GM13976 (cell line): Measurements from ENCODE around the gene RPL15.

ENCODE experiments used
- DNase-seq: peaks from one replicate; pipeline ENCODE4 v3.0.0; 2012; ENCODE audit warnings: low spot score
- in situ Hi-C: fragments of 300-500 bp; cut with MboI; formaldehyde crosslinking; loops from one replicate; pipeline ENCODE4 v1.12.0; 2022; ENCODE audit warnings: low sequenced_read_pairs, mixed read lengths, inconsistent platforms; ENCODE audit not compliant: unreplicated experiment
- TF ChIP-seq, protein P1 (sequence below): IDR thresholded peaks from 2 replicates; pipeline ENCODE4 v1.5.1; 2012; ENCODE audit warnings: borderline replicate concordance, mild to moderate bottlenecking; ENCODE audit not compliant: insufficient read depth; ENCODE audit errors: extremely low read depth, missing control alignments, control extremely low read depth

Gene RPL15

DNA sequence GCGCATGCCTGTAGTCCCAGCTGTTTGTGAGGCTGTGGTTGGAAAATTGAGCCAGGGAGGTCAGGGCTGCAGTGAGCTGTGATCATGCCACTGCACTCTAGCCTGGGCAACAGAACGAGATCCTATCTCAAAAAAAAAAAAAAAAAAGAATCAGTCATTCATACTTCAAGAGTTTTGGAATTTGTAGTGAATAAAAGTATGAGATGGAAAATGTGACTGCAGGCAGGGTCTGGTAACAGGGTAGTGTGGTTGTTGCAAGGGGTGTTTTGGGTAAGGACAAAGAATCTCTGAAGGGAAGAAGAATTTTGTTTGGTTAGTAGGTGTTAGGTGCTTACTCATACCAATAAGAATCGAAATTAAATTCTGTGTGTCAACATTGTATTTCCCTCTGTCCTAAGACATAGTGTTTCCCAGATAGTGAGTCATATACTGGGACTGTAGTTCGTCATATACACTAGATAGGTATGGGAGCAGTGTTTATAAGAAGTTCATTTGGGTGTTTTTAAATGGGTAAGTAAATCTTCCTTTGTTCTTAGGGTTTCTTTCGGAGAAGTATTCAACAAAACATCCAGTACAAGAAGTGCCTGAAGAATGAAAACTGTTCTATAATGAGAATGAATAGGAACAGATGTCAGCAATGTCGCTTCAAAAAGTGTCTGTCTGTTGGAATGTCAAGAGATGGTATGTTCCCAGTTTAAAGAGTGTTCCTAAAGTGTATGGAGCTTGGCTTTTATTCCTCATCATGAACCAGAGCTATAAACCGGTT is 42.4 kb downstream of the RPL15 start:
- no peak for DNase-seq
- TF ChIP-seq, protein P1, sequence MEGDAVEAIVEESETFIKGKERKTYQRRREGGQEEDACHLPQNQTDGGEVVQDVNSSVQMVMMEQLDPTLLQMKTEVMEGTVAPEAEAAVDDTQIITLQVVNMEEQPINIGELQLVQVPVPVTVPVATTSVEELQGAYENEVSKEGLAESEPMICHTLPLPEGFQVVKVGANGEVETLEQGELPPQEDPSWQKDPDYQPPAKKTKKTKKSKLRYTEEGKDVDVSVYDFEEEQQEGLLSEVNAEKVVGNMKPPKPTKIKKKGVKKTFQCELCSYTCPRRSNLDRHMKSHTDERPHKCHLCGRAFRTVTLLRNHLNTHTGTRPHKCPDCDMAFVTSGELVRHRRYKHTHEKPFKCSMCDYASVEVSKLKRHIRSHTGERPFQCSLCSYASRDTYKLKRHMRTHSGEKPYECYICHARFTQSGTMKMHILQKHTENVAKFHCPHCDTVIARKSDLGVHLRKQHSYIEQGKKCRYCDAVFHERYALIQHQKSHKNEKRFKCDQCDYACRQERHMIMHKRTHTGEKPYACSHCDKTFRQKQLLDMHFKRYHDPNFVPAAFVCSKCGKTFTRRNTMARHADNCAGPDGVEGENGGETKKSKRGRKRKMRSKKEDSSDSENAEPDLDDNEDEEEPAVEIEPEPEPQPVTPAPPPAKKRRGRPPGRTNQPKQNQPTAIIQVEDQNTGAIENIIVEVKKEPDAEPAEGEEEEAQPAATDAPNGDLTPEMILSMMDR: no peak
- in situ Hi-C loops: no loop called here

DNA sequence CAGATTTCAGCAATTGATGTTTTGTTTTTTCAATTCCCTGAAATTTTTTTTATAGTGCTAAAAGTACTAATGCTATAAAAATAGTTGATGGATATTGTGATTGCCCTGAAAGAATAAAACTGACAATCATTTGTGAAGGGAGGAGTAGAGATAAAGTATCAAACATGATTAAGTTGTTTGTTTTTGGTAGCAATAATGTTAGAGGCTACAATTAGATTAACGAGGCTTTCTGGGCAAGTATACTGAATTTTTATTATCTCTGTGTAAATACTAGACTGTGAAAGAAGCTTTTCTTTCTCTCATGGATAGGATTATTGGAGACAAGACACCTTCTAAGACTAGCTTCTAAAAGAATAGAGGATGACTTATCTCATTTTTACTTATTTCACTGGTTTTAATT is 43.7 kb downstream of the RPL15 start:
- in situ Hi-C loops: no loop called here
- TF ChIP-seq, protein P1: no peak
- no peak for DNase-seq

DNA sequence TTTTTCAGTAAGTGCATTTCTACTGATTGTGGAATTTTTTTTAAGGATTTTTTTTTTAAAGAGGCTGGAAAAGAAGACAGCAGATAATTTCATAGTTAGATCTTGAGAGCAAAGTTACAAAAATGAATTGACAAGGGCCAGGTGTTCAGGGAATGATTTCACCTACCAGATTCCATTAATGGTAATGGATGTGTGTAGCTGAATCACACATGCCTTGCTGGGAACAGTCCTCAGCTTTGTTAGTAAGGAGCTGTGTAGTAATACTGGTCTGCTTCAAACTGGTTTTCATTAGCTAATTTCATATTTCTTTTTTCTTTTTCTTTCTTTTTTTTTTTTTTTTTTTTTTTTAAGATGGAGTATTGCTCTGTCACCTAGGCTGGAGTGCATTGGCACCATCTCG is 44.1 kb downstream of the RPL15 start:
- DNase-seq: no peak
- in situ Hi-C loops: no loop called here
- TF ChIP-seq, protein P1: no peak

DNA sequence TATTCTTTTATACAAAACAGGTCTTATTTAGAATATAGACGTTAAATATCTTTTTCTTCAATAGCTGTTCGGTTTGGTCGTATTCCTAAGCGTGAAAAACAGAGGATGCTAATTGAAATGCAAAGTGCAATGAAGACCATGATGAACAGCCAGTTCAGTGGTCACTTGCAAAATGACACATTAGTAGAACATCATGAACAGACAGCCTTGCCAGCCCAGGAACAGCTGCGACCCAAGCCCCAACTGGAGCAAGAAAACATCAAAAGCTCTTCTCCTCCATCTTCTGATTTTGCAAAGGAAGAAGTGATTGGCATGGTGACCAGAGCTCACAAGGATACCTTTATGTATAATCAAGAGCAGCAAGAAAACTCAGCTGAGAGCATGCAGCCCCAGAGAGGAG is 45.0 kb downstream of the RPL15 start:
- DNase-seq: no peak
- TF ChIP-seq, protein P1: no peak
- in situ Hi-C loops: no loop called here

DNA sequence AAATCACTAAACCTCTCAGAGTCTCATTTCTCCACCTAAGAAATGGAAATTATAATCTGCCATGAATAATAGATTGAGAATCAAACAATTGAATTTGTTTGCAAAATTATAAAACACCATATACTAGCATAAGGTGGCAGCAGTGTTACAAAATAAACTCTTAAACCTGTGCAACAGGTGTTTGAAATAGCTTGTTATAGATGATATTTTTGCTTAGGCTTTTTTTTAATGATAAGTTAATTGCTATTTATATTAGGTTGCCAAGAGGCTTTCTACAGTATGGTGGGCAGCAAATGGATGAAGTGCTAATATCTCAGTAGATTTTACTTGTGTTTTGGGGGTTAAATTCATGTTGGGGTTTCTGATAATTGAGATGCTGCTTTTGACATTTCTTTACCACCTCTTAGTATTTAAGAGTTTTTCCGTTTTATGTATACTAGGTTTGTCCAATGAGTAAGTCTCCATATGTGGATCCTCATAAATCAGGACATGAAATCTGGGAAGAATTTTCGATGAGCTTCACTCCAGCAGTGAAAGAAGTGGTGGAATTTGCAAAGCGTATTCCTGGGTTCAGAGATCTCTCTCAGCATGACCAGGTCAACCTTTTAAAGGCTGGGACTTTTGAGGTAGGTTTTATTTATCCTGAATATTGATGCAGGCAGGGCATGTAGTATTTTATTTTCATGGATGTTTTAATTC is 47.8 kb downstream of the RPL15 start:
- DNase-seq: no peak
- in situ Hi-C loops: no loop called here
- TF ChIP-seq, protein P1: no peak

DNA sequence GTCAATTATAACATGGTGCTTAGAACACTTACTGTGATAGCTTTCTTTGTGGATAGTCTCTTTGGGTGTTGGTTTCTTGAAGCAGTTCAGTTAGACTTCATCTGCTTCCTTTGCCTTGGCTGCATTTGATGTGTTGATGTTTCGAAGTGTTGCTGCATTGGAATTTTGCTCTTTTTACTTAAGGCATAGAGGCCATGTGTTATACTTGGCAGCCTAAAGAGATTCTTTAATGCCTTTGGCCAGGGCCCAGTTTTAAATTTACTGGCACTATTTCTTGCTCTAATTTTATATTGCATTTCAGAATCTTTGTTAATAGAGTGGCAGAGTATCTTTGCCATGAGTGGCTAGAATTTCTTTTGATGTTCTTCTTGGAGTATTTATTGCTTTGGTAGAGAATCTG is 49.4 kb downstream of the RPL15 start:
- in situ Hi-C loops: no loop called here
- DNase-seq: no peak
- TF ChIP-seq, protein P1: no peak
